ENCODE measurements around the gene EXD3. TPM values are rescaled to one million over a fixed set of nuclear protein-coding genes. Genes with fewer than 3 reads are reported as not detected.
"Not testable (repeated sequence)": the region's sequence is repeated elsewhere in the genome, so short reads cannot be mapped to it uniquely, and the experiment has no call there.

EXD3 gene
- total RNA-seq, 4 donors from 2014 or later, result 2.8 to 16.8 (median 9.1) TPM

DNA sequence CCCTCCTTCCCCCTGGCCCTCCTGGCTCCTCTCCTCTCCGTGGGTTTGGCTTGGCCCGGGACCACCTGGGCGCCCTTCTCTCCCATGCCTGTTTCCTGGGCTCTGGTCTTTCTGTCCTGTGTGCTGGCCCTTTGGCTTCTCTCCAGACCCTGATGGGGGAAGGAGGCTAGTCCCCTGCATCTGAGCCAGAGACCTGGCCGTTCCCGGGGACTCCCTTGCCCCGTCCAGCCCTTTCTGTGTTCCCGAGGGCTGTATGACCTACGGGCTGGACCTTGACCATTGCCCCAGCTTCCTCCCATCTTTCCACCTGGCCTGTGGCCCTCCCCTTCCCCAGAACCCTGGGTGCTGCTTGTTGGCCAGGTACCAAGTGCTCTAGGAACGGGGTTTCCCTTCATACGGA lies 159.5 kb downstream of the EXD3 start:
- no peaks in the 10 kb centered on the region for H3K27me3 ChIP-seq
- no peak overlapping the region for H3K27ac ChIP-seq
- peaks cover 0 to 11% (median 0%) of the 10 kb centered on the region in 3 donors for H3K4me1 ChIP-seq
- no peak for DNase-seq
- no peak overlapping the region for H3K4me3 ChIP-seq
- peaks cover 23 to 85% (median 28%) of the 10 kb centered on the region in 3 donors for H3K36me3 ChIP-seq
- no peaks in the 10 kb centered on the region for H3K9me3 ChIP-seq
- TF ChIP-seq, protein P1, sequence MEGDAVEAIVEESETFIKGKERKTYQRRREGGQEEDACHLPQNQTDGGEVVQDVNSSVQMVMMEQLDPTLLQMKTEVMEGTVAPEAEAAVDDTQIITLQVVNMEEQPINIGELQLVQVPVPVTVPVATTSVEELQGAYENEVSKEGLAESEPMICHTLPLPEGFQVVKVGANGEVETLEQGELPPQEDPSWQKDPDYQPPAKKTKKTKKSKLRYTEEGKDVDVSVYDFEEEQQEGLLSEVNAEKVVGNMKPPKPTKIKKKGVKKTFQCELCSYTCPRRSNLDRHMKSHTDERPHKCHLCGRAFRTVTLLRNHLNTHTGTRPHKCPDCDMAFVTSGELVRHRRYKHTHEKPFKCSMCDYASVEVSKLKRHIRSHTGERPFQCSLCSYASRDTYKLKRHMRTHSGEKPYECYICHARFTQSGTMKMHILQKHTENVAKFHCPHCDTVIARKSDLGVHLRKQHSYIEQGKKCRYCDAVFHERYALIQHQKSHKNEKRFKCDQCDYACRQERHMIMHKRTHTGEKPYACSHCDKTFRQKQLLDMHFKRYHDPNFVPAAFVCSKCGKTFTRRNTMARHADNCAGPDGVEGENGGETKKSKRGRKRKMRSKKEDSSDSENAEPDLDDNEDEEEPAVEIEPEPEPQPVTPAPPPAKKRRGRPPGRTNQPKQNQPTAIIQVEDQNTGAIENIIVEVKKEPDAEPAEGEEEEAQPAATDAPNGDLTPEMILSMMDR (IDR thresholded peaks at IDR 0.05), result no peak
- TF ChIP-seq POLR2A (IDR thresholded peaks at IDR 0.05), result no peak
- intact Hi-C loops (cut with DNase I), result no loop called here
- 84% methylated on average over 9 of the region's 10 CpGs; no CpG with 5 or more reads in 1 of the 2 donors for WGBS, 2 donors

DNA sequence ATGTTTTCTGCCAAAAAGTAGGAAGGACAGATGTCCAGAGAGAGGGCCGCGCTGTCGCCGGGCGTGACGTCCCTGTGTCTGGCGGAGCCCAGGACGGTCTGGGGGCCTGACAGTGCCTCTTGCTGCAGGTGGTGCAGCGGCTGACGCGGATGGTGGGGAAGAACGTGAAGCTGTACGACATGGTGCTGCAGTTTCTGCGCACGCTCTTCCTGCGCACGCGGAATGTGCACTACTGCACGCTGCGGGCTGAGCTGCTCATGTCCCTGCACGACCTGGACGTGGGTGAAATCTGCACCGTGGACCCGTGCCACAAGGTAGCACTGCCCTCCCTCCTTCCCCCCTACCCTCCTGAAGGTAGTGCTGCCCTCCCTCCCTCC lies 160.1 kb downstream of the EXD3 start:
- WGBS, 2 donors, result 83 to 85% methylated on average over 8 to 23 of the region's 24 CpGs
- H3K27me3 ChIP-seq, result no peaks in the 10 kb centered on the region
- TF ChIP-seq, protein P1 (IDR thresholded peaks at IDR 0.05), result no peak
- TF ChIP-seq POLR2A (IDR thresholded peaks at IDR 0.05), result no peak
- H3K36me3 ChIP-seq, result peaks cover 23 to 85% (median 28%) of the 10 kb centered on the region in 3 donors
- DNase-seq, result no peak
- H3K9me3 ChIP-seq, result no peaks in the 10 kb centered on the region
- H3K4me3 ChIP-seq, result no peak overlapping the region
- H3K27ac ChIP-seq, result no peak overlapping the region
- H3K4me1 ChIP-seq, result peaks cover 0 to 5% (median 0%) of the 10 kb centered on the region in 3 donors
- intact Hi-C loops (cut with DNase I), result no loop called here

DNA sequence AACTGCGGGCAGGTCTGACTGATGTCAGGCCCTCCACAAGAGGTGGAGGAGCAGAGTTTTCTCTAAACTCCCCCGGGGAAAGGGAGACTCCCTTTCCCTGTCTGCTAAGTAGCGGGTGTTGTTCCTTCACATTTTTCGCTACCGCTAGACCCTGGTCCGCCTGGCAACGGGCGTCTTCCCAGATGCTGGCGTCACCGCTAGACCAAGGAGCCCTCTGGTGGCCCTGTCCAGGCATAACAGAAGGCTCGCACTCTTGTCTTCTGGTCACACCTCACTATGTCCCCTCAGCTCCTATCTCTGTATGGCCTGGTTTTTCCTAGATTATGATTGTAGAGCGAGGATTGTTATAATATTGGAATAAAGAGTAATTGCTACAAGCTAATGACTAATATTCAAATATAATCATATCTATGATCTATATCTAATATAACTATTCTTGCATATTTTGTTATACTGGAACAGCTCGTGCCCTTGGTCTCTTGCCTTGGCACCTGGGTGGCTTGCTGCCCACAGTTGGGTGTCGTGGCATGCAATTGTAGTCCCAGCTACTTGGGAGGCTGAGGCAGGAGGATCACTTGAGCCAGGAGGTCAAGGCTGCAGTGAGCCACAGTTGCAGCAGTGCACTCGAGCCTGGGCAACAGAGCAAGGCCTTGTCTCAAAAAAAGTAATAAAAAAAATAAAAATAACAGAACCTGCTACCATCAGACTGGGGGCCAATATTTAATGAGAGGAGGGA lies 160.6 kb downstream of the EXD3 start:
- H3K4me1 ChIP-seq; H3K4me3 ChIP-seq; intact Hi-C loops (cut with DNase I); H3K27me3 ChIP-seq; H3K27ac ChIP-seq; DNase-seq; H3K9me3 ChIP-seq: not testable (repeated sequence)
- TF ChIP-seq, protein P1 (IDR thresholded peaks at IDR 0.05), result peak; percentile 10 to 52 (median 34)
- 33 to 46% methylated on average over 15 of the region's 15 CpGs for WGBS, 2 donors
- H3K36me3 ChIP-seq, result peaks cover 23 to 85% (median 28%) of the 10 kb centered on the region in 3 donors

Other genes starting within 250 kb of the EXD3 start
- gene ANAPC2, start 234.6 kb downstream of the EXD3 start, total RNA-seq, result 10 to 100 TPM; 14.0 to 34.1 (median 25.1) TPM
- 100 to 1,000 TPM in 2 of 4 donors, 10 to 100 TPM in 2; 67.1 to 124 (median 96.7) TPM for gene SSNA1, start 234.5 kb downstream of the EXD3 start, total RNA-seq
- gene TPRN, start 222.4 kb downstream of the EXD3 start, total RNA-seq, result 10 to 100 TPM; 13.0 to 34.2 (median 15.8) TPM
- 10 to 100 TPM; 19.4 to 29.6 (median 25.4) TPM for gene TMEM203, start 217.5 kb downstream of the EXD3 start, total RNA-seq
- 10 to 100 TPM in 1 of 4 donors, 1 to 10 TPM in 3; 5.3 to 11.2 (median 7.7) TPM for gene NDOR1, start 217.5 kb downstream of the EXD3 start, total RNA-seq
- 1 to 10 TPM; 2.3 to 3.2 (median 2.5) TPM for gene RNF208, start 200.9 kb downstream of the EXD3 start, total RNA-seq
- gene CYSRT1, start 198.0 kb downstream of the EXD3 start, total RNA-seq, result 100 to 1,000 TPM; 114 to 301 (median 152) TPM
- gene RNF224, start 195.7 kb downstream of the EXD3 start, total RNA-seq, result 1 to 10 TPM; 1.2 to 5.2 (median 3.0) TPM
- 1 to 10 TPM in 1 of 4 donors, under 1 TPM in 2, not detected in 1; 0.11 to 1.7 (median 0.38) TPM for gene SLC34A3, start 192.3 kb downstream of the EXD3 start, total RNA-seq
- gene TUBB4B, start 181.9 kb downstream of the EXD3 start, total RNA-seq, result 100 to 1,000 TPM; 367 to 753 (median 540) TPM
- not detected for gene STPG3, start 171.9 kb downstream of the EXD3 start, total RNA-seq
- gene NELFB, start 167.8 kb downstream of the EXD3 start, total RNA-seq, result 10 to 100 TPM; 26.1 to 41.4 (median 35.2) TPM
- gene TOR4A, start 145.4 kb downstream of the EXD3 start, total RNA-seq, result 10 to 100 TPM in 3 of 4 donors, 1 to 10 TPM in 1; 8.8 to 17.5 (median 13.5) TPM
- 10 to 100 TPM; 19.6 to 33.9 (median 27.5) TPM for gene NRARP, start 120.9 kb downstream of the EXD3 start, total RNA-seq
- gene NOXA1, start 231 bp upstream of the EXD3 start, total RNA-seq, result 1 to 10 TPM; 2.1 to 7.4 (median 4.8) TPM
- not detected for gene ENTPD8, start 18.2 kb upstream of the EXD3 start, total RNA-seq
- gene NSMF, start 36.2 kb upstream of the EXD3 start, total RNA-seq, result 10 to 100 TPM; 16.2 to 38.1 (median 20.6) TPM
- gene PNPLA7, start 127.2 kb upstream of the EXD3 start, total RNA-seq, result 1 to 10 TPM in 2 of 4 donors, under 1 TPM in 2; 0.61 to 3.4 (median 0.91) TPM
- 10 to 100 TPM; 31.6 to 48.6 (median 37.1) TPM for gene MRPL41, start 128.7 kb upstream of the EXD3 start, total RNA-seq
- gene DPH7, start 155.8 kb upstream of the EXD3 start, total RNA-seq, result 10 to 100 TPM; 13.4 to 32.2 (median 21.7) TPM
- 10 to 100 TPM; 17.5 to 28.8 (median 25.2) TPM for gene ZMYND19, start 167.3 kb upstream of the EXD3 start, total RNA-seq
- gene ARRDC1, start 182.5 kb upstream of the EXD3 start, total RNA-seq, result 100 to 1,000 TPM in 2 of 4 donors, 10 to 100 TPM in 2; 53.3 to 121 (median 89.6) TPM
- gene EHMT1, start 195.8 kb upstream of the EXD3 start, total RNA-seq, result 10 to 100 TPM; 42.8 to 87.0 (median 65.0) TPM